Neural progenitor cell (in vitro differentiated cells): ENCODE measurements around the gene EZR. TPM values are rescaled to one million over a fixed set of nuclear protein-coding genes. Genes with fewer than 3 reads are reported as not detected.

ENCODE experiments used
- DNase-seq: peaks from one replicate; pipeline ENCODE4 v3.0.0-alpha.2; 2016; ENCODE audit warnings: low spot score
- H2AFZ ChIP-seq: fragments of 200-600 bp; sonication (generic); replicated peaks from 2 replicates; pipeline ENCODE4 v1.6.1; 2016; ENCODE audit warnings: antibody characterized with exemption
- H3F3A ChIP-seq: fragments of 200-600 bp; sonication (generic); 2 replicates; pipeline ENCODE4 v1.6.1; 2016; ENCODE audit warnings: antibody characterized with exemption, low read depth
- H3K27ac ChIP-seq: fragments of 200-600 bp; sonication (generic); 2 replicates; pipeline ENCODE4 v1.5.1; 2016; ENCODE audit warnings: mild to moderate bottlenecking
- H3K27me3 ChIP-seq: fragments of 200-600 bp; sonication (generic); 2 replicates; pipeline ENCODE4 v1.6.1; 2016; ENCODE audit warnings: mild to moderate bottlenecking, moderate library complexity
- H3K36me3 ChIP-seq: fragments of 200-600 bp; sonication (generic); 2 replicates; pipeline ENCODE4 v1.5.1; 2016
- H3K4me1 ChIP-seq: fragments of 200-600 bp; sonication (generic); 2 replicates; pipeline ENCODE4 v1.6.1; 2016; ENCODE audit warnings: mixed run types
- H3K4me2 ChIP-seq: fragments of 200-600 bp; sonication (generic); 2 replicates; pipeline ENCODE4 v1.6.1; 2016
- H3K4me3 ChIP-seq: fragments of 200-600 bp; sonication (generic); 2 replicates; pipeline ENCODE4 v1.5.1; 2016
- H3K79me2 ChIP-seq: fragments of 200-600 bp; sonication (generic); 2 replicates; pipeline ENCODE4 v1.6.1; 2016; ENCODE audit warnings: low read depth
- H3K9ac ChIP-seq: fragments of 200-600 bp; sonication (generic); 2 replicates; pipeline ENCODE4 v1.6.1; 2016
- H3K9me3 ChIP-seq: fragments of 200-600 bp; sonication (generic); 2 replicates; pipeline ENCODE4 v1.5.1; 2016; ENCODE audit warnings: low read depth
- H4K20me1 ChIP-seq: fragments of 200-600 bp; sonication (generic); 2 replicates; pipeline ENCODE4 v1.6.1; 2016; ENCODE audit warnings: low read depth
- H3K27ac Mint-ChIP-seq: 3 replicates; pipeline ENCODE4 v1.8.0; 2021; ENCODE audit warnings: mixed read lengths
- H3K27me3 Mint-ChIP-seq: 2 replicates; pipeline ENCODE4 v1.8.0; 2022; ENCODE audit warnings: low read depth, mild to moderate bottlenecking, inconsistent platforms, moderate library complexity, mixed read lengths; ENCODE audit not compliant: insufficient read depth
- H3K36me3 Mint-ChIP-seq: 3 replicates; pipeline ENCODE4 v1.8.0; 2021; ENCODE audit warnings: mixed read lengths
- H3K4me1 Mint-ChIP-seq: 3 replicates; pipeline ENCODE4 v1.8.0; 2021; ENCODE audit warnings: mixed read lengths
- H3K4me3 Mint-ChIP-seq: 3 replicates; pipeline ENCODE4 v1.8.0; 2021; ENCODE audit warnings: mild to moderate bottlenecking, moderate library complexity, mixed read lengths
- H3K9me3 Mint-ChIP-seq: 3 replicates; pipeline ENCODE4 v1.8.0; 2020; ENCODE audit warnings: mixed read lengths
- CTCF ChIP-seq: fragments of 200-600 bp; sonication (generic); IDR thresholded peaks from 2 replicates; pipeline ENCODE4 v1.5.1; 2017; ENCODE audit warnings: antibody characterized with exemption, mild to moderate bottlenecking
- EZH2 ChIP-seq: fragments of 200-600 bp; sonication (generic); IDR thresholded peaks from 2 replicates; pipeline ENCODE4 v1.6.1; 2017; ENCODE audit warnings: antibody characterized with exemption, mild to moderate bottlenecking, moderate library complexity
- EZH2phosphoT487 ChIP-seq: fragments of 200-600 bp; sonication (generic); IDR thresholded peaks from 2 replicates; pipeline ENCODE4 v1.6.1; 2017; ENCODE audit warnings: antibody characterized with exemption
- total RNA-seq: library from RNA; depleted of rRNA; stranded (reverse); fragments of >200 nt; gene quantifications from 2 replicates; pipeline ENCODE4 v1.2.3, GENCODE V29; 2015; ENCODE audit warnings: low replicate concordance

EZR gene
- total RNA-seq, 1 donor from 2014 or later = 52.0 TPM

GRCh38 chr6:158767709-158768108 is 51.5 kb downstream of the EZR start:
- peaks cover 6% of the 10 kb centered on the region for H3K27me3 Mint-ChIP-seq
- Histone ChIP-seq H3K9me3 (no peaks in the 10 kb centered on the region), H3K9ac (no peak overlapping the region), H3K36me3 (no peaks in the 10 kb centered on the region), H2AFZ (no peak overlapping the region), H4K20me1 (peaks cover 4% of the 10 kb centered on the region), H3F3A (peaks cover 10% of the 10 kb centered on the region), H3K27ac (no peak overlapping the region), H3K79me2 (no peaks in the 10 kb centered on the region), H3K27me3 (no peaks in the 10 kb centered on the region), H3K4me1 (no peaks in the 10 kb centered on the region), H3K4me2 (no peak overlapping the region), H3K4me3 (no peak overlapping the region)
- no peak overlapping the region for H3K27ac Mint-ChIP-seq
- no peaks in the 10 kb centered on the region for H3K9me3 Mint-ChIP-seq
- DNase-seq = no peak
- H3K4me3 Mint-ChIP-seq = no peak overlapping the region
- TF ChIP-seq EZH2phosphoT487 (no peak), CTCF (no peak), EZH2 (no peak)
- peaks cover 54% of the 10 kb centered on the region for H3K36me3 Mint-ChIP-seq
- peaks cover 32% of the 10 kb centered on the region for H3K4me1 Mint-ChIP-seq

GRCh38 chr6:158766621-158767455 is 52.3 kb downstream of the EZR start:
- TF ChIP-seq EZH2 (no peak), EZH2phosphoT487 (no peak), CTCF (no peak)
- no peak overlapping the region for H3K4me3 ChIP-seq
- Mint-ChIP-seq H3K36me3 (peaks cover 49% of the 10 kb centered on the region), H3K9me3 (no peaks in the 10 kb centered on the region), H3K27ac (no peak overlapping the region), H3K4me1 (peaks cover 30% of the 10 kb centered on the region), H3K4me3 (no peak overlapping the region), H3K27me3 (peaks cover 6% of the 10 kb centered on the region)
- no peaks in the 10 kb centered on the region for H3K79me2 ChIP-seq
- H3K9ac ChIP-seq = no peak overlapping the region
- no peaks in the 10 kb centered on the region for H3K4me1 ChIP-seq
- DNase-seq = no peak
- no peak overlapping the region for H3K27ac ChIP-seq
- H3K36me3 ChIP-seq = no peaks in the 10 kb centered on the region
- peaks cover 11% of the 10 kb centered on the region for H3F3A ChIP-seq
- H2AFZ ChIP-seq = no peak overlapping the region
- H4K20me1 ChIP-seq = no peaks in the 10 kb centered on the region
- no peaks in the 10 kb centered on the region for H3K9me3 ChIP-seq
- no peaks in the 10 kb centered on the region for H3K27me3 ChIP-seq
- H3K4me2 ChIP-seq = no peak overlapping the region

GRCh38 chr6:158765499-158766068 is 53.6 kb downstream of the EZR start:
- no peak overlapping the region for H3K4me2 ChIP-seq
- no peaks in the 10 kb centered on the region for H3K4me1 ChIP-seq
- Mint-ChIP-seq H3K27me3 (peaks cover 6% of the 10 kb centered on the region), H3K27ac (no peak overlapping the region), H3K36me3 (peaks cover 37% of the 10 kb centered on the region), H3K4me1 (peaks cover 24% of the 10 kb centered on the region), H3K4me3 (no peak overlapping the region), H3K9me3 (no peaks in the 10 kb centered on the region)
- no peaks in the 10 kb centered on the region for H3K9me3 ChIP-seq
- H3K27ac ChIP-seq = no peak overlapping the region
- no peaks in the 10 kb centered on the region for H3K27me3 ChIP-seq
- peaks cover 11% of the 10 kb centered on the region for H3F3A ChIP-seq
- DNase-seq = no peak
- no peaks in the 10 kb centered on the region for H3K36me3 ChIP-seq
- H2AFZ ChIP-seq = no peak overlapping the region
- H4K20me1 ChIP-seq = no peaks in the 10 kb centered on the region
- TF ChIP-seq CTCF (no peak), EZH2phosphoT487 (no peak), EZH2 (no peak)
- no peak overlapping the region for H3K9ac ChIP-seq
- no peak overlapping the region for H3K4me3 ChIP-seq
- no peaks in the 10 kb centered on the region for H3K79me2 ChIP-seq
